Heart right ventricle (tissue), 16 donors: ENCODE measurements around the gene KCNN1. TPM values are rescaled to one million over a fixed set of nuclear protein-coding genes. Genes with fewer than 3 reads are reported as not detected.

Experiments
- ATAC-seq, 8 donors: fragments of 200-7000 bp; cut with Tn5 transposase; one replicate each; pipeline ENCODE4 v1.9.1; 2020; ENCODE audit warnings: mild to moderate bottlenecking in 8 of 8, moderate library complexity in 8 of 8, moderate number of reproducible peaks in 1 of 8
- DNase-seq, 2 donors: peaks; one replicate each; pipeline ENCODE4 v3.0.0-alpha.2; 2020
- H3K27ac ChIP-seq, 10 donors: fragments of 200-600 bp; sonication (generic) in 2 of 10; one replicate each; pipeline versions ENCODE4 v1.5.0 to v1.8.0; 2020 to 2022; ENCODE audit warnings: mild to moderate bottlenecking in 3 of 10
- H3K27me3 ChIP-seq, 7 donors: fragments of 200-600 bp; one replicate each; pipeline ENCODE4 v1.8.0; 2021 to 2022; ENCODE audit warnings: mild to moderate bottlenecking in 2 of 7
- H3K36me3 ChIP-seq, 9 donors: fragments of 200-600 bp; sonication (generic) in 1 of 9; one replicate each; pipeline versions ENCODE4 v1.5.0 to v1.8.0; 2020 to 2022; ENCODE audit warnings: mild to moderate bottlenecking in 2 of 9
- H3K4me1 ChIP-seq, 9 donors: fragments of 200-600 bp; sonication (generic) in 1 of 9; one replicate each; pipeline versions ENCODE4 v1.5.0 to v1.8.0; 2020 to 2022; ENCODE audit warnings: mild to moderate bottlenecking in 4 of 9
- H3K4me3 ChIP-seq, 10 donors: fragments of 200-600 bp; sonication (generic) in 2 of 10; one replicate each; pipeline versions ENCODE4 v1.5.0 to v1.8.0; 2020 to 2022; ENCODE audit warnings: mild to moderate bottlenecking in 7 of 10, moderate library complexity in 2 of 10
- H3K9me3 ChIP-seq, 11 donors: fragments of 200-600 bp in 10 of 11; sonication (generic) in 2 of 11; one replicate each; pipeline versions ENCODE4 v1.5.0 to v1.8.0; 2013 to 2022; ENCODE audit warnings: mild to moderate bottlenecking in 2 of 11, control low read depth in 1 of 11, moderate library complexity in 1 of 11
- CTCF ChIP-seq, 9 donors: fragments of 200-600 bp; sonication (generic) in 2 of 9; IDR thresholded peaks; one replicate each; pipeline versions ENCODE4 v1.5.0 to v1.8.0; 2021 to 2022; ENCODE audit warnings: antibody characterized with exemption in 9 of 9, mild to moderate bottlenecking in 5 of 9, moderate library complexity in 1 of 9
- WGBS, 2 donors: extraction: QIAGEN DNeasy Blood & Tissue Kit; methylation state at CpG; one replicate each; pipeline ENCODE4 v1.1.7; 2013; ENCODE audit warnings: inconsistent platforms in 1 of 2; 5-methylcytosine and 5-hydroxymethylcytosine counted together
- intact Hi-C, 10 donors: fragments of 100-400 bp; cut with DNase I; formaldehyde crosslinking; loops; one replicate each; pipeline versions ENCODE4 v1.11.1 to v1.14.2; 2022
- polyA plus RNA-seq, 2 donors: library from polyadenylated mRNA; stranded (reverse); fragments of 200-250 nt; gene quantifications; one replicate each; pipeline ENCODE4 v1.2.3, GENCODE V29; 2013
- total RNA-seq, 10 donors: library from RNA; stranded (reverse); fragmentation: NEBNext Ultra II Directional in 3 of 10; extraction: Animal tissue kit (Norgen Biotek cat#: 25700) in 3 of 10; gene quantifications; one replicate each; pipeline versions ENCODE4 v1.2.1 to v1.2.4, GENCODE V29; 2021 to 2023
- donor health status: Arrhythmogenic right ventricular cardiomyopathy.
- donor health status: ischemic (EF 13 %, LVEDD 7.1; RV severe dilation, severe dysfunction).
- donor health status: healthy with polysubstance abuse.
- donor health status: DM: no; HTN: yes; CAD: no.
- donor health status: DM: no; HTN: no; CAD: no.
- donor health status: ischemic (EF 25% LVEDD 6.9; RV normal size, moderate dysfunction).
- donor health status: ischemic (EF 25% LVEDD 5.7; RV mildly dilated, moderate dysfunction).
- donor health status: healthy.
- donor health status: DM: yes; HTN: yes; CAD: no.
- donor health status: Ischemic cardiomyopathy.
- donor health status: ischemic (EF 35%, LVEDD 5.7; RV mildly dilated, moderate dysfunction).
- donor health status: nonischemic (EF 11% LVEDD 7.7; RV severe dilation, severe dysfunction).
- donor health status: DM: yes; HTN: yes; CAD: no.
- donor health status: PGD.
- donor health status: ischemic (EF 29% LVEDD 5.4; RV normal size, mild dysfunction).
- donor health status: nonischemic (EF 23%, LVEDD 6.1; RV moderate dilation, normal function).

KCNN1 gene
- total and polyA plus RNA-seq, 12 donors = 0.72 TPM; not detected in 11

- ATAC-seq = peak; percentile 75 to 88 (median 85)
These were observed 28.6 kb upstream of the KCNN1 start for GRCh38 chr19:17938092-17938845.

DNA sequence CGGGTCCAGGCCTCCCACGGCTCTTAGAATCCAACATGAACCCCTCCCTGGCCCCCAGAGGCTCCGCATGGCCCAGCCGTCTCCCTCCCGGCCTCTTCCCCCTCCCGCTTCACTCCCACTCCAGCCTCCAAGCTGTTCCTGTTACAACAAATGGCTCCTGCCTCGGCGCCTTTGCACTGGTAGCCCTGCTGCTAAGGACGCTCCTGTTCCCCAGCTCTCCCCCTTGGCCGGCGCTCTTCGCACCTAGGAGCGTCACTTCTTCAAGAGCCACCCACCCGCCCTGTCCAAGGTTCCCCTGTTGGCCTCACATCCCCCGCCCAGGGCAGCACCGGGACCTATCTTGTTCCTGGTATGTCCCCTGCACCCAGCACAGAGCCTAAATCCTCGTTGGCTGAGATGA is 24.7 kb upstream of the KCNN1 start:
- WGBS, 2 donors = 73 to 79% methylated on average over 17 of the region's 17 CpGs
- Histone ChIP-seq H3K36me3 (peaks cover 0 to 65% (median 6%) of the 10 kb centered on the region in 9 donors), H3K4me3 (no peak overlapping the region), H3K27ac (no peak overlapping the region), H3K27me3 (no peaks in the 10 kb centered on the region), H3K4me1 (peaks cover 0 to 8% (median 2%) of the 10 kb centered on the region in 9 donors), H3K9me3 (no peaks in the 10 kb centered on the region)
- ATAC-seq = no peak
- TF ChIP-seq CTCF (IDR thresholded peaks at IDR 0.05) = no peak
- no peak for DNase-seq
- intact Hi-C loops = loop anchor here in 5 of 10 donors (5.0 to 10.0 kb wide), 3 partner anchors 113 to 123 kb away; no protein-coding TSS in a partner anchor

More at GRCh38 chr19:17938092-17938845, 28.6 kb upstream of the KCNN1 start:
- H3K27ac ChIP-seq = no peak overlapping the region
- no peaks in the 10 kb centered on the region for H3K27me3 ChIP-seq
- peak; percentile 74 to 76 for DNase-seq
- H3K9me3 ChIP-seq = no peaks in the 10 kb centered on the region
- WGBS, 2 donors = 52 to 60% methylated on average over 7 of the region's 7 CpGs
- H3K36me3 ChIP-seq = peaks cover 0 to 72% (median 6%) of the 10 kb centered on the region in 9 donors
- H3K4me3 ChIP-seq = no peak overlapping the region
- intact Hi-C loops = loop anchor here (1.0 to 10.0 kb wide), 6 partner anchors 58 to 119 kb away; no protein-coding TSS in a partner anchor
- peaks cover 5 to 14% (median 9%) of the 10 kb centered on the region in 9 donors for H3K4me1 ChIP-seq
- TF ChIP-seq CTCF (IDR thresholded peaks at IDR 0.05) = peak; percentile 82 to 97 (median 94)

DNA sequence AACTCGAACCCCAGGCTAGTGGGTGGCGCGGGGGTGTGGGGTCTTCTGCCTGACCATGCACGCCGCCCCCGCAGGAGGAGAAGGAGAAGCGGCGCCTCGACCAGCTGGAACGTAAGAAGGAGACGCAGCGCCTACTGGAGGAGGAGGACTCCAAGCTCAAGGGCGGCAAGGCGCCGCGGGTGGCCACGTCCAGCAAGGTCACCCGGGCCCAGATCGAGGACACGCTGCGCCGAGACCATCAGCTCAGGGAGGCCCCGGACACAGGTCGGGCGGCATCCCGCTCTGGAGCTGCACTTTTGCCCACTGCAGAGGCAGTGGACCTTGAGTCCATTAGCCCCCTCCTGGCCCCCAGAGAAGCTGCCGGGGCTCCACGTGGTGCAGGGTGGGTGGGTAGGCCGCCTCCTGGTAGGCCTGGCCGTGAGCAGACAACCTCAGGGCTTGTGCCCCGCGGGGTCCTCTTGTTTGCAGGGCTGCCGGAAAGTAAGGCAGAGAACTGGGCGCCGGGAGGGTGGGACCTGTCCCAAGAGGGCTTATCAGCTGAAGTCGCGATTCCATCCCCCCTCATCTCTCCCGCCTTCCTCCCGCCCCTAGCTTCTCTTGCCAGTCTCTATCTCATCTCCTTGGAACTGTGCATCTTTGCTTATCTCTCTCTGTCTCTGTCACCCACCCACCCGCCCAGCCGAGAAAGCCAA is 24.2 kb upstream of the KCNN1 start:
- no peak overlapping the region for H3K4me3 ChIP-seq
- H3K27ac ChIP-seq = no peak overlapping the region
- no peak for DNase-seq
- WGBS, 2 donors = 71 to 79% methylated on average over 40 to 41 of the region's 41 CpGs
- intact Hi-C loops = loop anchor here in 5 of 10 donors (5.0 to 10.0 kb wide), 3 partner anchors 112 to 122 kb away; no protein-coding TSS in a partner anchor
- H3K9me3 ChIP-seq = no peaks in the 10 kb centered on the region
- H3K36me3 ChIP-seq = peaks cover 0 to 59% (median 6%) of the 10 kb centered on the region in 9 donors
- H3K4me1 ChIP-seq = peaks cover 0 to 11% (median 5%) of the 10 kb centered on the region in 9 donors
- H3K27me3 ChIP-seq = no peaks in the 10 kb centered on the region
- TF ChIP-seq CTCF (IDR thresholded peaks at IDR 0.05) = no peak
- ATAC-seq = no peak
